GM18873 (cell line): ENCODE results near the gene DSPP.

Source experiments
- ATAC-seq: cut with Tn5 transposase; IDR thresholded peaks from one replicate; pipeline ENCODE4 v1.9.1; 2021; ENCODE audit warnings: mild to moderate bottlenecking, moderate library complexity, moderate number of reproducible peaks; ENCODE audit not compliant: unreplicated experiment, low FRiP score

The DSPP gene

DNA sequence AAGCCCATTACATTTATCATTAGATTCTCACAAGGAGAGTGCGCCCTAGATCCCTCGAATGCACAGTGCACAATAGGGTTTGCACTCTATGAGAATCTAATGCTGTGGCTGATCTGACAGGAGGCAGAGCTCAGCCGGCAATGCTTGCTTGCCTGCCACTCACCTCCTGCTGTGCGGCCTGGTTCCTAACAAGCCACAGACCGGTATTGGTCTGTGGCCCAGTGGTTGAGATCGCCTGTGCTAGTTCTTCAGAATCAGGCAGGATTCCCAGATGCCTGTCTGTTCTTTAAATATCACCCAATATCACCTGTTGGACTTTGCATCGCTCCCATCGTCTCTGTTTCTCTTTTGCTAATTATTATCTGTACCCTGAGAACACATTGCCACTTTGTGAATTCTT is 14.0 kb downstream of the DSPP start:
- no peak for ATAC-seq

DNA sequence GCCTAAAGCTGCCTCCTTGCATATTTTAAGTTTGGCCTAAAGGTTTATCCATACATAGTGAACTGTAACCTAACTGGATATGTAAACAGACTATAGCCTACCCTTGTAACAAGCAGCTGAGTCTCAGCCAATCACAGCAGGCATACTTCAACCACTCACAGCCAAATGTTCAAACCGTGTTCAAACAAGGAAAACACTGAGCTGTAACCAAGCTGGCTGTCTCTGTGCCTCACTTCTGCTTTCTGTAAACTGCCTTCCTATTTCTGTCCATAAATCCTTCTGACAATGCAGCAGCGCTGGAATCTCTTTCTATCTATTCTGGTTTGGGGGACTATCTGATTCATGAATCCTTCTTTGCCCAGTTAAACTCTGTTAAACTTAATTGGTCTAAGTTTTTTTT is 16.4 kb downstream of the DSPP start:
- ATAC-seq: no peak

DNA sequence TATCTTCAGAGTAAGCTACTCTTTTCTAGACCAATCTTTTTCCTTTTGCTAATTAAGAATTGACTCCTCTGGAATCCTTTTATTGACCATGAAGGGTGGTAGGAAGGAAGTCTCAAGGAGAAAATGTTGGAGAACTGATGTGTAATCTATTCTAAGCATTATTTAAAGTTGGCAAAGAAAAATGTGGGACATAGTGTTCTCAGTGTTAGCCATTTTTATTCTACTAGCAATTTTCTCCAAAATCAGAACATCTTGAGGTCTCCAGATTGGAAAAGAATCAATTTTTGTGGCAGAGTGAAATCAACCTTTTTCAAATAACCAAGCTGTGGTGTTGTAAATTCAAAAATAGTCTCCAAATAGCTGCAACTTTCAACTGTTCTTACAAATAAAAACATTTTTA is 23.3 kb downstream of the DSPP start:
- no peak for ATAC-seq

DNA sequence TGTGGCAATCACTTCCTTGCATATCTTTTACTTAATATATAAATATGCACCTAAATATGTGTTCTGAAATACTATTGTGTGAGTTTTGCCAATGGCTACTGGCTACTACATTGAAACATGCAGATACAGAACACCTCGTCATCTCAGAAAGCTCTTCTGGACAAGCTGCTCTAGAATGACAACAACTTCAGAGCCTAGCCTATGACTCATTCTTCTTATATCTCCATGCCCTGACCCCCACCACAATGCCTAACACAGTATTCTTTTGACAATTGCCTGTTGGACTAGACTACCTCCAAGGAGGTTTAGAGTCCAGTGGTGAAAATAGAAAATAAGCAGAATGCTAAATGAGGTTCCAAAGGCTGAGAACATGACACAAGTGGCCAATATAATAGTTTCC is 24.1 kb downstream of the DSPP start:
- ATAC-seq: no peak

DNA sequence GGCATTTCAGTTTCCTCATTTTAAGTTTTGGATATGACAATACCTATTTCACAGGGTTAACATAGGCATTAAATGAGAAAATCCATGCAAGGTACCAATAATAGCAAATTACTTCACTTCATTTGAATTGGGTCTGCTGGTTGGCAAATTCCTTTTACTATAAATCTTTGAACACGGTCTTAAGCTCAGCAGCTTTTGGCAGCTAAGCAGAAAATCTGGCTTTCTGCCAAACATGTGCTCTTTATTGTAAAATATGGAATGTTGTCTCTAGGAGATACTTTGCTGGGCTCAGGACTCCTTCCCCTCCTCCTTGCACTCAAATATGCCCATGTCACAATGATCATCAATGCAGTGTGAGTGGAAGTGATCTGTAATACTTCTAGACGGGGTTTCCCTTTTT is 24.9 kb downstream of the DSPP start:
- ATAC-seq: no peak

DNA sequence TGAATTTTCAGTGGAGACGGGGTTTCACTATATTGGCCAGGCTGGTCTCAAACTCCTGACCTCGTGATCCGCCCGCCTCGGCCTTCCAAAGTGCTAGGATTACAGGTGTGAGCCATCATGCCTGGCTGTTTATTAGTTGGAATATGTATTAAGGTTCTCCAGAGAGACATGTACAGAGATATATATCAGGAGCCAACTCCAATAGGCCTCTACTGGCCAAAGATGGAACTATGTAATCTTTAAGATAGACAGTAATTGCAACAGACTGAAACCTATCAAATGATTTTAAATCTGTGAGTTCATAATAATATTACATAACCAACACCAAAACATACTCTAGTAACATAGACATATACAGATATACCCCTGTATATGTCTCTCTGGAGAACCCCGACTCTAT is 36.0 kb downstream of the DSPP start:
- no peak for ATAC-seq

DNA sequence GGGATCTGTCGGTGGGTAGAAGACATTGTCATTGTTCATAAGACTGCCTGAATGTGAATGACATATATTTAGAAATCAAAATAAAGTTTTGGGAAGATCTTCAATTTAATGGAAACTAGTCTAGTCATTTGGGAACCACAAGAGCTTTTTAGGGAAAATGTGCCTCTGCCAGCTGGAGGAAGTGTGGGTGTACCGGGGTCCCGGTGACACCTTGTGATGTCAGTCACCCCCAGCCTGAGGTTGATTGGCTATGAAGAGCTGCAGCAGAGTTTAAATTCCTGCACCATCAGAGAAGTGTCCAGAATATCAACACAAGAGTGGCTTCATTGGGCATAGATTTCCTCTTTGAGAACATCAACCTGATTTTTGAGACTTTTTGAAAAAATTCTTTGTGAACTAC is 41.7 kb downstream of the DSPP start, which contains the start of gene DMP1:
TSS of gene DMP1 (plus strand) at position 301 of the 400 bp plus-strand sequence. CDS start 6,213 bp downstream, outside the sequence.
- no peak for ATAC-seq

DNA sequence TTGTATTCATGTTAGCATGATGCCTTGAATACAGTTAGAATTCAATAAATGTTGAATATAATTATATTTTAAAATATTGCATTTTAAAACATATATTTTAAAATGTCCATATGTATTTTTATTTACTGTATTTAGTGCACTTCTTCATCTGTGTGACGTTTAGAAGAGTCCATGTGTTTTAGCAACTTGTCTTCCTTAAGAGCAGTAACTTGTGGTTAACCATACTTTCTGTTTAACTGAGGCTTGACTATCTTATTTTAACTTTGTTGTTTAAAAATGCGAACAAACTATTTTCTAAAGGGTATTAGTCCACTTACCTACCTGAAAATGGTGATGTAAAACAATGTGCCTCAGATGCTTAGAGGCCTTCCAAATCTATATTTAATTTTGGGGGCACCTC is 42.6 kb downstream of the DSPP start:
- ATAC-seq: no peak

DNA sequence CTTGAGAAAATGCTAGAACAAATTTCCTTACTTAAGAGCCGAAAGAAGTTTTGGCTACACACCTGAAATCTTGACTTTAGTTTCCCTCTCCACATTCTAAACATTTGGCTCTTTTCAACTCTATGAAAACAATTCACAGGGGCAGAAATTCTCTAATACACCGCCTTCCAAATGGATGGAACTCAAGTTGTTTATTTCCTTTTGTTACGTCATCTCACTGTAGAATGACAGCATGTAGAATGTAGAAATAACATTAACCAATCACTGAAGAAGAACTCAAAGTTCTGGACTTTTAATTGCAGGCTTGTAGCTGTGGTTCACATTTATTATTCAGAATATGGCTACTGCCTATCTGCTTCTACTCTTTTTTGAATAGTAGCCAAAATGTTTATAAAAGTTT is 43.6 kb downstream of the DSPP start:
- no peak for ATAC-seq

DNA sequence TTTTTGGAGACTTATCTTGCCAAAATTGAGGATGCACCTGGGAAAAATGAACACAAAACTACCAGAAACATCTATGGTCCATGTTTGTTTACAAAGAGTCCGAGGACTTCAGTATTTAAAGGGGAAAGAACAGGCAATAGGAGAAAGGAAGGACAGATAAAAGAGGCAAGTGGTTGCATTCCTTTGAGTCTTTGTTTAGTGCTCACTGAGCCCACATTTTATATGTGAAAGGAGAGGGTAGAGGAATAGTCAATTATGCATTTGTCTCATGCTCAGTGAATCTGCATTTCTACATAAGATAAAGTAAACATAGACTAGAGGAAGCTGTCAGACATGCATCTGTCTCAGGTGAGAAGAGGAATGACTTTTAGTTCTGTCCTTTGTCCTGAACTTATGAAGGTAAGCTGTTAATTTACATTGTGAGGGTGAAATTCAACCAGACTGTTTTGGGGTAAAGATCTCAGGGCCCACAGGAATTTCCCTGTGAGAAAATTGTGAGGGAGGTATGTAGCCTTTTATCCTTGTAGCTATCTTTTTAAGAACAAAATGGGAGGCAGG is 46.2 kb downstream of the DSPP start:
- no peak for ATAC-seq

DNA sequence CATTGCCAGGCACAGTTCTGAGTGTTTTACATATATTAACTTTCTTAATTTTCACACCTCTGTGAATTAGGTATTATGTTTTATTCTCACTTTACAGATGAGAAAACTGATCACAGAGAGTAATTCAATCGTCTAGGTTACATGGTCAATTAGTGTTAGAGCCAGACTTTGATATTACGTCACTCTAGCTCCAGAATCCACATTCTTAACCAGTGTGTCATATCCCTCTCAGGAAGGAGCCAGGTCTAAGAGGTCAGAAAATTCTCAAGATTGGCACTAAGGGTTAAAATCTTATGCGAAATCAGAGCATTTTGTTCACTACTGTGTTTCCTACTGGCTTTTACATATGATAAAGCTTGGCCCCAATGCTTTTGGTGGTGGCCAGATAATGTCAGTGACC is 49.2 kb downstream of the DSPP start:
- no peak for ATAC-seq

DNA sequence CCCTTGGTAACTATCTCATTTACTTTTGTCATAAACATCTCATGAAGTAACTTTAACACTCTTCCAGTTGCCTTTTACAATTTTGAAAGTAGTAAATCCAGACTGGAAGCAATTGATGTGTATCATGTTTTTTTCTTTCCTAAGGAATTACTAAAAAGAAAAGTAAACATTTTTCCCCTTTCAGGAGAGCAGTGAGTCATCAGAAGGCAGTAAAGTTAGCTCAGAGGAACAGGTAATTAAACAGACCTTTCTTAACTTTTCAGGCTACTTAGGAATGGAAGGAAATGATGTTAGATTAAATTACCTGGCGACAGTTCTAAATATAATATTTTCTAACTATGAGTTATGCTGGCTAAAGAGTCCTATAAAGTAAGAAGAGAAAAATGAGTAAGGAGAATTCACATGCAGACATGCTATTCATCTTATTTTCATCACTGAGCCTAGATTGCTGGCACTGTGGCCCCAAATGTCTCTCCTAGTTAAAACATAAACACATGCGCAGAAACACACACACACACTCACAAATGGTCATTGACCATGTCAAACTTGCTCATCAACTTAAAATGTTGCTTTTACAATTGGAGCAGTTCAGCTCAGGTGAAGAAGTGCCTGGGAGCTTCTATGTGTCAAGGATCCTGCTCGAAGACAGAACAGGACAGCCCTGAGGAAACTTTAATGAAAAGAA is 51.1 kb downstream of the DSPP start:
- no peak for ATAC-seq

DNA sequence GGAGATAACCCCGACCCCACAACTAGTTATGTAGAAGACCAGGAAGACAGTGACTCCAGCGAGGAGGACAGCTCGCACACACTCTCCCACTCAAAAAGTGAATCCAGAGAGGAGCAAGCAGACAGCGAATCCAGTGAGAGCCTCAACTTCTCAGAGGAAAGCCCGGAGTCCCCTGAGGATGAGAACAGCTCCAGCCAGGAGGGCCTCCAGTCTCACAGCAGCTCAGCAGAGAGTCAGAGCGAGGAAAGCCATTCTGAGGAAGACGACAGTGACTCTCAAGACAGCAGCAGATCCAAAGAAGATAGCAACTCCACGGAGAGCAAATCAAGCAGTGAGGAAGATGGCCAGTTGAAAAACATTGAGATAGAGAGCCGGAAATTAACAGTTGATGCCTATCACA is 54.5 kb downstream of the DSPP start:
- no peak for ATAC-seq
